NCI-H2171 (cell line): ENCODE results near the gene GAL3ST2.
"Not testable (repeated sequence)": the region's sequence is repeated elsewhere in the genome, so short reads cannot be mapped to it uniquely, and the experiment has no call there.

Experiments used
- DNase-seq: peaks from one replicate; lab custom pipeline; 2025; lab: John Stamatoyannopoulos, UW

The GAL3ST2 gene

GRCh38 chr2:241809383-241810306, 33.0 kb downstream of the GAL3ST2 start:
- no peak for DNase-seq

GRCh38 chr2:241810307-241811200, 33.9 kb downstream of the GAL3ST2 start:
- DNase-seq: no peak

DNA sequence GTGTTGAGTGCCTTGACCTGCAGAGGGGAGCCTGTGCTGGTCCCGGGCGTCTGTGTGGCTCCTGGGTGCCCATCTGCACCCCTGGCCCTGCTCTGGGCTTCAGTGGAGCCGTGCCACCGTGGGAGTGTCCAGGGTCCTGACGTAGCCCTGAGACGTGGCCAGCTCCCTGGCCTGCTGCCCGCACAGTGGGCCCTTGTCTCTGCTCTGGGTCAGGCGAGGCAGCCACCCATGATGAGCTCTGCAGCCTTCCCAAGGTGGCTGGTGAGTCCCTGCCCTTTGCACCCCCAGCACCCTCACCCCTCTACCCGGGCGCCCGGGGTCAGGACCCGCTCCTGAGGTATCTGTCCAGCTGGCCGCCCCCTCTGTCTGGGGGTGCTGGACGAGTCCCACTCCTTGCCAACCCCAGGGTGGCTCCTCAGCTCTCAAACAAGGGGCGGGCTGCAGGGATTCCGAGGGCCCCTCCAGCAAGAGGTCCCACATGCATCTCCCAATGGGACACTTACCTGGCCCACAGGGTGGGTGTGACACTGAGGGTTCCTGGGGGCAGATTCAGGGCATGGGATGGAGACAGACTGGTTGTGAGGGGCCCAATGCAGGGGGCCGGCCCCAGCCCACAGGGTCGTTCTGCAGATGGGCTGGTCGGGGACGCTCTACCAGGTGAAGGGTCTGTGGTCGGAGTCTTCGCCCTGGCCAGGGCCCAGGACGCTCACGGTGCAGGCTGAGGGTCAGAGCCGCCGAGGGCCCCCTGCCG, 34.8 kb downstream of the GAL3ST2 start:
- no peak for DNase-seq

- DNase-seq: no peak
Observed at GRCh38 chr2:241811952-241812729, 35.5 kb downstream of the GAL3ST2 start.

DNA sequence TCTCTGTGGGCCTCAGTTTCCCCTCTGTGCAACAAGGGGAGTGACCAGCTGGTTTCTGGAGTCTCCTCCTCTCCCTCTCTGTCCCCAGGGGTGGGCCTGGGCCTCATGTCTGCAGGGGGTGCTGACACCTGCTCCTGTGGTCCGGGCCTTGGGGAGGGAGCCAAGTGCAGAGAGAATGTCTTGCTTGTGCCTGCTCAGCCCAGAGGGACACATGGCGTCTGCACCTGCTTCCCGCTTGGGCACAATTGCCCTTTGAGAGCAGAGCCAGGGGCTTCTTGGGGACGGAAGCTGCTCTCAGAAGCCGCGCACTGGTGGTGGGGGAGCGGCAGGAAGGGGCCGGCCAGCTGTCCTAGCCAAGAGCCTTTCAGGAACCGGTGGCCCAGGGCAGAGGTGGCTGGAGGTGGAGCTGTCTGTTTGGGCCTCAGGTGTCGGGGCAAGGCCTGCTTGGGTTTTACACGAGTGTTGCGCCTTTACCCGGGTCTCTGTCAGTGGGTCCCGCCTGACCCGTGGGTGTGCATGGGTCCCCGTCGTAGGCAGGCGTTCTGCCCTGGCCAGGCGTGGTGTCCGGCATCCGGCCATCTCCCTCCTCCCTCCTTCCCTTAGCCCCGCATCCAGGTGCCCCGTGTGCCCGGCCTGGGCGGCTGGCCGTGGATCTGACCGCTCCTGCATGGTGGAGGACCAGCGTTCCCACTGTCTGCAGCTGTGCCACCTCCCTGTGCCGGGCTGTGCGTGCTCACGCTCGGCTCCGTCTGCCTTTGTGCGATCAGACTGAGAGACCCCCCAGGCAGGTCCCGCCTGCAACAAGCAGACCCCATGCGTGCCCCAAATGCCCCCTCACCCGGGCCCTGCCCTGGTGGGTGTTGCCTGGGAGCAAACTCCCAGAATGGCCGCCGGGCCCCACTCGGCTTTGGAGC, 36.4 kb downstream of the GAL3ST2 start:
- no peak for DNase-seq

- DNase-seq: no peak
Observed at GRCh38 chr2:241813644-241814392, 37.2 kb downstream of the GAL3ST2 start.

DNA sequence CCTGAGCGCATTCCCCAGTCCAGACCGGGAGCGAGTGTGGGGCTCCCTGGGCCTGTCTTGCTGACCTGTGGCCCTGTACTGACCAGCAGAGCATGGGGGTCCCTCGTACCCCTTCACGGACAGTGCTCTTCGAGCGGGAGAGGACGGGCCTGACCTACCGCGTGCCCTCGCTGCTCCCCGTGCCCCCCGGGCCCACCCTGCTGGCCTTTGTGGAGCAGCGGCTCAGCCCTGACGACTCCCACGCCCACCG, 37.7 kb downstream of the GAL3ST2 start:
- no peak for DNase-seq

GRCh38 chr2:241814643-241815476, 38.2 kb downstream of the GAL3ST2 start:
- DNase-seq: no peak

GRCh38 chr2:241815477-241816430, 39.1 kb downstream of the GAL3ST2 start:
- no peak for DNase-seq

DNA sequence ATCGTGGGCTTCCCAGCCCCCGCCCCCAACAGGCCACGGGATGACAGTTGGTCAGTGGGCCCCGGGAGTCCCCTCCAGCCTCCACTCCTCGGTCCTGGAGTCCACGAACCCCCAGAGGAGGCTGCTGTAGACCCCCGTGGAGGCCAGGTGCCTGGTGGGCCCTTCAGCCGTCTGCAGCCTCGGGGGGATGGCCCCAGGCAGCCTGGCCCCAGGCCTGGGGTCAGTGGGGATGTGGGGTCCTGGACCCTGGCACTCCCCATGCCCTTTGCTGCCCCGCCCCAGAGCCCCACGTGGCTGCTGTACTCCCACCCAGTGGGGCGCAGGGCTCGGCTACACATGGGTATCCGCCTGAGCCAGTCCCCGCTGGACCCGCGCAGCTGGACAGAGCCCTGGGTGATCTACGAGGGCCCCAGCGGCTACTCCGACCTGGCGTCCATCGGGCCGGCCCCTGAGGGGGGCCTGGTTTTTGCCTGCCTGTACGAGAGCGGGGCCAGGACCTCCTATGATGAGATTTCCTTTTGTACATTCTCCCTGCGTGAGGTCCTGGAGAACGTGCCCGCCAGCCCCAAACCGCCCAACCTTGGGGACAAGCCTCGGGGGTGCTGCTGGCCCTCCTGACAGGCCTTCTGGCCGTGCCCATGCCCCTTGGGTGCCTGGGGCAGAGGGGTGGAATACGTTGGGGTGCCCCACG, 40.0 kb downstream of the GAL3ST2 start:
- DNase-seq: no peak

GRCh38 chr2:241817126-241817820, 40.7 kb downstream of the GAL3ST2 start:
- DNase-seq: no peak

DNA sequence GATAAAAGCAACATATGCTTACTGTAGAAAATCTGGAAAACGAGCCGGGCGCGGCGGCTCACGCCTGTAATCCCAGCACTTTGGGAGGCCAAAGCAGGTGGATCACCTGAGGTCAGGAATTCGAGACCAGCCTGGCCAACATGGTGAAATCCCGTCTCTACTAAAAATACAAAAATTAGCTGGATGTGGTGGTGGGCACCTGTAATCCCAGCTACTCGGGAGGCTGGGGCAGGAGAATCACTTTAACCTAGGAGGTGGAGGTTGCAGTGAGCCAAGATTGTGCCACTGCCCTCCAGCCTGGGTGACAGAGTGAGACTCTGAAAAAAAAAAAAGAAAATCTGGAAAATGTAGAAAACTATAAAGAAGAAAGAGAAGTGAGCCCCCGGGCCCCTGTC, 41.2 kb downstream of the GAL3ST2 start:
- DNase-seq: not testable (repeated sequence)

GRCh38 chr2:241818229-241818942, 41.8 kb downstream of the GAL3ST2 start:
- no peak for DNase-seq

GRCh38 chr2:241818943-241819270, 42.3 kb downstream of the GAL3ST2 start:
- no peak for DNase-seq

DNA sequence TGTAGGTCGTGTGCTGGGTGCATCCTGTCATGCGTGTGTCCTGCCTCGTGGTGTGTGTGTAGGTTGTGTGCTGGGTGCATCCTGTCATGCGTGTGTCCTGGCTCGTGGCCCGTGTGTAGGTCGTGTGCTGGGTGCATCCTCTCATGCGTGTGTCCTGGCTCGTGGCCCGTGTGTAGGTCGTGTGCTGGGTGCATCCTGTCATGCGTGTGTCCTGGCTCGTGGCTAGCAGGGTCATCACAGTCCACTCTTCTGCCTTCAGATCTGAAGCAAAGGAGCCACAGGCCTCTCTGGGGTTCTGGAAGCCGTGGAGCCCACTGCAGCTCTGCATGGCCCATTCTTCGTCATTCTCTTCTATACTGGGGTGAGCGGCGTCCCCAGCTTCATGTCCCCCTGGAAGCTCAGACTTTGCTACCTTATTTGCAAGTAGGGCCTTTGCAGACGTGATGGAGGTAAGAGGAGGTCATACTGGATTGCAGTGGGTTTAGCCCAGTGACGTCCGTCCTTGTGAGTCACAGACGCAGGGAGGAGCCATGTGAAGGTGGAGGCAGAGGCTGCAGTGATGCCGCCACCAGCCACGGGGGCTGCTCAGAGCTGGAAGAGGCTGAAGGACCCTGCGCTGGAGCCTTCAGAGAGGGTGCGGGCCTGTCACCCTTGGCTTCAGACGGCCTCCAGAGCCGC, 43.5 kb downstream of the GAL3ST2 start:
- DNase-seq: not testable (repeated sequence)
